Effector CD4-positive, alpha-beta T cell (primary cell): Measurements from ENCODE around the gene DAZAP2.
"Not testable (repeated sequence)": the region's sequence is repeated elsewhere in the genome, so short reads cannot be mapped to it uniquely, and the experiment has no call there.

Source experiments
- DNase-seq: peaks from one replicate; pipeline ENCODE4 v3.0.0-alpha.2; 2020

The DAZAP2 gene

DNA sequence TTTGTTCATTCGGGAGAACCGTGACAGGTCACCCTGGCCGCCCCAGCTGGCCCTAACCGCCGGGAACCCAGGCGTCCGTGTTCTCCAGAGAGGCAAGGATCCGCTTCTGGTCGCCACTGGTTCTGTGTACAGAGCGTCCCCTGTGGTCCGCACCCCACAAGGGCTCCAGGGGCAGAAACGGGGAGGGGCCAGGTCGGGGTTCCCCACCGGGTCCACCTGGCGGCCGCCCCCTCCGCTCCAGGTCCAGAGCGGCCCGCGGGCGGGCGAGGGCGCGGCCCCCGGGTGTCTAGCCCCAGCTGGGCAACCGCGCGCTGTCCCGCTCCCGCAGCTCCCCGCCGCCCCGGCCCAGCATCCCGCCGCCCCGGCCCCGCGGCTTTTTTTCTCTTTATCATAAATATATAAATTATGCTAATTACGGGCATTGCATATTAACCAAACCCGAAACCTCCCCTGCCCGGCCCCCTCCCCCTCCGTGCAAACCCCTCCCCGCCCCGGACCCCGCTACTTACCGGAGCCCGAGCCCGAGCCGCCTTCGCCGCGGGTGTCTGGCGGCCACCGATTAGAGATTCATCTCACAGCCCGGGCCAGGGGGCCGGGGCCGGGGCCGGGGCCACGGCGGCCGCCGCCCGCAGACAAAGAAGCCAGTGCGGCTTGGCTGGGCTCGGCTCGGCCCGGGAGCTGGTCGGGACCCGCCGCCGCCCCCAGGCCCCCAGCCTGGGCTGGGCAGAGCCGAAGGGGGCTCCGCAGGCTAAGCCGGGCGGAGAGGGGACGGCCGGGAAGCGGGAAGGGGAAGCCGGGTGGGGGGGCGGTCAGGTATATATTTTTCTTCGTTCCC is 21.3 kb upstream of the DAZAP2 start:
- peak; percentile 49 for DNase-seq

- peak; percentile 59 for DNase-seq
Measured at GRCh38 chr12:51217968-51218606, 20.5 kb upstream of the DAZAP2 start, which contains the start of gene POU6F1. Gene POU6F1 (minus strand): TSS chr12:51218062. CDS start chr12:51206836, 11,226 bp downstream.

GRCh38 chr12:51218607-51219161 is 19.9 kb upstream of the DAZAP2 start:
- no peak for DNase-seq

DNA sequence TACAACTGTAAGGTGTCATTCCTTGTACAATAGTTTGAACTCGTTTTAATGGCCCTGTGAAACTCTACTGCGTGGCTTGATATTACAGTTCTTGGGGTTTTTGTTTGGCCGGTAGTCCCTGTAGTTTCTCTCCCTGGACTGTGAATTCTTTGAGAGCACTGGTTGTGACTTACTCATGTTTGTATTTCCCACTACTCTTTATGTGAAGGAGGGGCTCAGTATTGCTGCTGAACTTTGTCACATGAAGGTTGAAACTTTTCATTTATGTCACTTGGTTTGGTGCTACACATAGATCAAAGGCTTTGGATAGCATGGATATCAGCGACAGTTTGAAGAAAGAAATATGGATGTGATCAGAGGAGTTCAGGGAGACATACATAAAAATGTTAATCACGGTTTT is 19.3 kb upstream of the DAZAP2 start:
- no peak for DNase-seq

- not testable (repeated sequence) for DNase-seq
Measured at GRCh38 chr12:51219857-51220256, 18.8 kb upstream of the DAZAP2 start.

DNA sequence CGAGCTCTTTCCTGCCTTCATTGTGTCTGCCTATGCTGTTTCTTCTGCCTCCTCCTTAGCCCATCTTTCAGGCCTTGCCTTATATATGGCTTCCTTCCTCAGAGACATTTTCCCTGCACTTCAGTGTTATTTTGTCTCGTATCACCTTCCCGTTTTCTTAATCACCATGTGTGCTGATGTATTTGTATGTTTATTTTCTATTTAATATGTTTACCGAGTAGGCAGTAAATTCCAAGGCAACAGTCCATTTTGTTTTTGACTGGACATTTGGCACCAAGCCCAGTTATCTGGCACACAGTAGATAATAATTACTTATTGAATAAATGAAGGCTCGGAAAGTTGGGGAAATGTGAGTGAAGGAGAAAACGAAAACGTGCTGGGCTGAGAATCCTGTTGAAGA is 16.2 kb upstream of the DAZAP2 start:
- no peak for DNase-seq

DNA sequence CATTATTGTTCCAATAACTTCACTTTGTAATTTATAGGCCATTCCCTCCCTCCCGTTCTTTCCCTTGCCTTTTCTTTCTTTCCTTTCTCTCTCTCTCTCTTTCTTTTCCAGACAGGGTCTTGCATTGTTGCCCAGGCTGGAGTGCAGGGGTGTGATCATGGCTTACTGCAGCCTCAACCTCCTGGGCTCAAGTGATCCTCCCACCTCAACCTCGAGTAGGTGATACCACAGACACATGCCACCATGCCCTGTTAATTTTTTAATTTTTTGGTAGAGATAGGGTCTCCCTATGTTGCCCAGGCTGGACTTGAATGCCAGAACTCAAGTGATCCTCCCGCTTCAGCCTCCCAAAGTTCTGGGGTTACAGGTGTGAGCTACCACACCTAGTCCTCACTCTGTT is 14.0 kb upstream of the DAZAP2 start:
- no peak for DNase-seq

- no peak for DNase-seq
Measured at GRCh38 chr12:51225234-51225633, 13.4 kb upstream of the DAZAP2 start.

GRCh38 chr12:51225771-51226170 is 12.9 kb upstream of the DAZAP2 start:
- DNase-seq: no peak

GRCh38 chr12:51227112-51227511 is 11.5 kb upstream of the DAZAP2 start:
- not testable (repeated sequence) for DNase-seq

DNA sequence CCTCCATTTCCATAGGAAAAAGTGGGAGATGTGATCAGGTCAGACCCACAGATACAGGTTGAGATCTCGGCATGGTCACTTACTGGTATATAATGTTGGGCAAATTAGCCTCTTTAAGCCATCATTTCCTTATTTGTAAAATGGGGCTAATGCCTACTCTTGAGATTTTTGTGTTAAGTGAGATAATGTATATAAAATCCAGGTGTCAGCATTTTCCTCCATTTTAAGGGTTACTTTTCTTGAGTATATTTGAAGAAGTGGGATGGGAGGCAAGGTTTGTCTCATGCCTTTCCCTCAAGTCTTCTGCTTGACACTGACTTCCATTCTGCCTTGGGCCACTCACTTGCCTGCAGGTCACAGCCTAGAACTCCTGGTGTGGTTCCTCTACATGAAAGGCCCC is 10.7 kb upstream of the DAZAP2 start:
- DNase-seq: no peak

GRCh38 chr12:51229116-51229809 is 9.4 kb upstream of the DAZAP2 start:
- DNase-seq: no peak

DNA sequence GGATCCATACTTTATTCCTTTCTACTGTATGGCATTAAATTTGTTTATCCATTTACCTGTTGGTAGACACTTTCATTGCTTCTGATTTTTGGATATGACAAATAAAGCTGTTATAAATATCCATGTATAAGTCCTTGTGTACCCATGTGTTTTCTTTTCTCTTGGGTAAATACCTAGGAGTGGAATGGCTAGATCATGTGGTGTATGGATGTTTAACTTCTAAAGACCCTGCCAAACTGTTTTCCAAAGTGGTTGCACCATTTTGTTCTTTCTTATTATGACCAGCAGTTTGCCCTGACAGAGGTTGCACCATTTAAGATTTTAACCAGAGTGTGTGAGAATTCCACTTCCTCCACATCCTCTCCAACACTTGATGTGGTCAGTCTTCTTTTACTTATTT is 6.0 kb upstream of the DAZAP2 start:
- DNase-seq: no peak

- no peak for DNase-seq
Measured at GRCh38 chr12:51234530-51234929, 4.1 kb upstream of the DAZAP2 start.

DNA sequence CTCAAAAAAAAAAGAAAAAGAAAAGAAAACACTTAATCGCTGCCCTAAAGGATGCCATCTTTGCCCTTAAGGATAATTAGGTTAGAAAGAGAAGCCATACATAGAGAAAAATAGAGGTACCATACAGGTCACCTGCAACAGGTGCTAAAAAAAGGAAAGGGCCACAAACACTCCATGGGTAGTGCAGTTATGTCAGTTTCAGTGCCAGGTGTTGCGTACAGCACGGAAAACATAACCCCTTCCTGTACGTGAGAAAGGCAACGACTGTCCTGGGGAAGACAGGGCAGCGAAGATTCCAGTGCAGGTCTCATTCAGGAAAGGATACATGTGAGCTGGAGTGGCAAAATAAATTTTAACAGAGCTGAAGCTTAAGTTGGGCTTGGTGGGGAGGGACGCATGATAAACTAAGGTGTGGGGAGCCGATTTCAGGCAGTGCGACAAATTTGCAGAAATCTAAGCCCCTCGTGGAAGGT is 553 bp upstream of the DAZAP2 start:
- DNase-seq: no peak

- DNase-seq: no peak
Measured at GRCh38 chr12:51240971-51241370, 2.3 kb downstream of the DAZAP2 start.

DNA sequence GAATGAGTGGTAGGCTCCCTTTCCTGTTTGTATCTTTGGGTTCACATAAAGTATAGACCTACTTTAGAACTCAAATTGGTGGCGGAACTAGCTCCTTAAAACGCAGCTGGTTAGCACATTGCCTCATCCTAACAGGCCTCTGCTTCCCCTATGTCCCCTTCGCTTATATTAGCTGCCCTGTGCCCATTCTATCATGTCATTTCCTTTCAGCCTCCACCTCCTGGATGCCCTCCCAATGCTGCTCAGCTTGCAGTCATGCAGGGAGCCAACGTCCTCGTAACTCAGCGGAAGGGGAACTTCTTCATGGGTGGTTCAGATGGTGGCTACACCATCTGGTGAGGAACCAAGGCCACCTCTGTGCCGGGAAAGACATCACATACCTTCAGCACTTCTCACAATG is 3.5 kb downstream of the DAZAP2 start:
- DNase-seq: no peak

DNA sequence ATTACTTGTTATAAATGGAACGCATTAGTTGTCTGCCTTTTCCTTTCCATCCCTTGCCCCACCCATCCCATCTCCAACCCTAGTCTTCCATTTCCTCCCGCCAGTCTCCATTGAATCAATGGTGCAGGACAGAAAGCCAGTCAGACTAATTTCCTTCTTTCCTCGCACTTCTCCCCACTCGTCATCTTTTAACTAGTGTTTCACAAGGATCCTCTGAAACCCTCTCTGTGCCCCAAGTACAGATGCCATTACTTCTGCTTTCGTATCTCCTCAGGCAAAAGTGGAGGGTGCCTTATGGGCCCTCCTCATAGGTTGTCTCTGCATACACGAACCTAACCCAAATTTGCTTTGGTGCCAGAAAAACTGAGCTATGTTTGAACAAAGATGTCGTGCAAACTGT is 4.2 kb downstream of the DAZAP2 start:
- no peak for DNase-seq

- no peak for DNase-seq
Measured at GRCh38 chr12:51244269-51244668, 5.6 kb downstream of the DAZAP2 start.

DNA sequence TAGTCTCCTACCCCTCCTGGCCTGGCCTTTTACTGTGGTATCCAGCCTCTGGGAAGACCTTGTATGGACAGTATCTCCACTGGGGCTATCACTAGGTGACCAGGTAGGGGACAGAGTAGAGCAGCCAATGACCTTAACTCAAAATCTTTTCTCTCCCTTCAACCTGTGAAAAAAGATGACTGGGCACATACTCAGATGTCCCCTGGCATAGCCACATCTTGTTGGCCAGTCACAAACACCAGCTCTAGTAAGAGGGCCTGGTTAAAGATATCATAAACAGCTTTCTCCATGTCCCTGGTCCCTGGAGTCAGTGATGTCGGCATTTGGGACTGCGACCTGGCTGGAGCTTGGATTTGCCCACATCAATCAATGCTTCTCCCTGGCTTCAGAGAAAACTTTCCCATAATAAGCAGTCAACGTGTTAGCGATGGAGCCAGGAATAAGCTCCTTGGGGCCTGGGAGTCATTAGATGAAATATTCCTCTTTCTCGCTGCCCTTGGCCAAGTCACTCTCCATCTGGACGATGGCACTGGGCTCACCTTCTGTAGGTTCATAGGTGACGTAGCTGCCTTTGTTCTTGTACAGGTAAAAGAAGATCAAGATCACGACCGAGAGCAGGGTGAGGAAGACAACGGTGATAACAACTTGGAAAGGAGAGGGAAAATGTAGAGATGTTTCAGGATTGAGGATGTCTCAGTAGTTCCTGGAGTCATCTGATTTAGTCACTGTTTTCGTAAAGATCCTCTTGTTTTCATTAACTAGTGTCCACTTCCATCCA is 7.0 kb downstream of the DAZAP2 start:
- no peak for DNase-seq

- no peak for DNase-seq
Measured at GRCh38 chr12:51246254-51246853, 7.7 kb downstream of the DAZAP2 start.
